GM13976 (cell line): ENCODE measurements around the gene HELB.

Source experiments
- DNase-seq: peaks from one replicate; pipeline ENCODE4 v3.0.0; 2012; ENCODE audit warnings: low spot score
- in situ Hi-C: fragments of 300-500 bp; cut with MboI; formaldehyde crosslinking; loops from one replicate; pipeline ENCODE4 v1.12.0; 2022; ENCODE audit warnings: low sequenced_read_pairs, mixed read lengths, inconsistent platforms; ENCODE audit not compliant: unreplicated experiment
- TF ChIP-seq, protein P1 (sequence below): IDR thresholded peaks from 2 replicates; pipeline ENCODE4 v1.5.1; 2012; ENCODE audit warnings: borderline replicate concordance, mild to moderate bottlenecking; ENCODE audit not compliant: insufficient read depth; ENCODE audit errors: extremely low read depth, missing control alignments, control extremely low read depth

HELB gene

DNA sequence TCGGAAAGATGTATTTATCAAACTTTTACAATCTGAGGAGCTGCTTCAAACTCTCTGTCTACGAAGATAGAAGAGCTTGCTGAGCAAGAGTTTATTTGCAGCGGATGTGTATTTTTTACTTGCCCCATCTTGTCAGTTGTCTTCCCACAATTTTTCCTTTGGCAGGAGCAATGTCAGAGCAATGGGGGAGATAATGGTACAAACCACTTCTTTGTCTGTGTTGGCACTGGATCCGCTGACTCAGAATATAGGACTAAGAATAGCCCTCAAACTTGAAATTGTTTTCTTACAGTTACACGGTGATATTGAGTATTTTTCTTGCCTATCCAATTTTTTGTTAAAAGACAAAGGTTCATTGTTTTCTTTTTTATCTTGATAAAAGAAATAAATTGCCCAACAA is 27.6 kb downstream of the HELB start:
- TF ChIP-seq, protein P1, sequence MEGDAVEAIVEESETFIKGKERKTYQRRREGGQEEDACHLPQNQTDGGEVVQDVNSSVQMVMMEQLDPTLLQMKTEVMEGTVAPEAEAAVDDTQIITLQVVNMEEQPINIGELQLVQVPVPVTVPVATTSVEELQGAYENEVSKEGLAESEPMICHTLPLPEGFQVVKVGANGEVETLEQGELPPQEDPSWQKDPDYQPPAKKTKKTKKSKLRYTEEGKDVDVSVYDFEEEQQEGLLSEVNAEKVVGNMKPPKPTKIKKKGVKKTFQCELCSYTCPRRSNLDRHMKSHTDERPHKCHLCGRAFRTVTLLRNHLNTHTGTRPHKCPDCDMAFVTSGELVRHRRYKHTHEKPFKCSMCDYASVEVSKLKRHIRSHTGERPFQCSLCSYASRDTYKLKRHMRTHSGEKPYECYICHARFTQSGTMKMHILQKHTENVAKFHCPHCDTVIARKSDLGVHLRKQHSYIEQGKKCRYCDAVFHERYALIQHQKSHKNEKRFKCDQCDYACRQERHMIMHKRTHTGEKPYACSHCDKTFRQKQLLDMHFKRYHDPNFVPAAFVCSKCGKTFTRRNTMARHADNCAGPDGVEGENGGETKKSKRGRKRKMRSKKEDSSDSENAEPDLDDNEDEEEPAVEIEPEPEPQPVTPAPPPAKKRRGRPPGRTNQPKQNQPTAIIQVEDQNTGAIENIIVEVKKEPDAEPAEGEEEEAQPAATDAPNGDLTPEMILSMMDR, result no peak
- in situ Hi-C loops, result no loop called here
- no peak for DNase-seq

DNA sequence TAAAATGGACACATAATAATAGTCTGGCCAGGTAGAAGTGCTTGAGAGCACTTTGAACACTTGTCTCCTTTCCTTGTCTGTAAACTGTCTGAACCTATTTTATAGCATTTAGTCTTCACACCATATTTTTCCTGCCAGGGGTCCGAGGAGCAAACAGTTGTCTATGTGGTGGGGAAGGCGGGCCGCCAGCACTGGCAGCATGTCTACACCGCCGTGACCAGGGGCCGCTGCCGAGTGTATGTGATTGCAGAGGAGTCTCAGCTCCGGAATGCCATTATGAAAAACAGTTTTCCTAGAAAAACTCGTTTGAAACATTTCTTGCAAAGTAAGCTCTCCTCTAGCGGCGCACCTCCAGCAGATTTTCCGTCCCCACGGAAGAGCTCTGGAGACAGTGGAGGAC is 28.7 kb downstream of the HELB start:
- in situ Hi-C loops, result no loop called here
- no peak for DNase-seq

DNA sequence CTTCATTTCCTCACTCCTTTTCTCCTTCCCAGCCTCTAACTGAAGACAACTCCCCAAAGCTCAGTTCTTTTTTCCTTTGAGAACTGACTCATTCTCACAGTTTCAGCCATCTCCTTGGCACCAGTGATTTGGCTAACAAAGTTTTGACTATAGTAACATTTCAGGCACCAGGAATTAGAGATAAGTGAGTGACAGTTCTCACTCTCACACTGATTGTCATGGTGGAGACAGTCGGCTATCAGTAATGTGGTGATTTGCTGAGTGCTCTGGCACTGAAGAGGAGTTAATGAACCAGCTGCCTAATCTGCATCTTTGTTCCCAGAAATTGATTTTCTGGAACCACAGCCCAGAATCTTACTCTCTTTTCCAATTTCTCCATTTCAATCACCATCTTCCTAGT is 29.5 kb downstream of the HELB start:
- in situ Hi-C loops, result no loop called here
- TF ChIP-seq, protein P1, result no peak
- DNase-seq, result no peak

More for the DNA sequence above, 28.7 kb downstream of the HELB start:
- TF ChIP-seq, protein P1, result no peak

DNA sequence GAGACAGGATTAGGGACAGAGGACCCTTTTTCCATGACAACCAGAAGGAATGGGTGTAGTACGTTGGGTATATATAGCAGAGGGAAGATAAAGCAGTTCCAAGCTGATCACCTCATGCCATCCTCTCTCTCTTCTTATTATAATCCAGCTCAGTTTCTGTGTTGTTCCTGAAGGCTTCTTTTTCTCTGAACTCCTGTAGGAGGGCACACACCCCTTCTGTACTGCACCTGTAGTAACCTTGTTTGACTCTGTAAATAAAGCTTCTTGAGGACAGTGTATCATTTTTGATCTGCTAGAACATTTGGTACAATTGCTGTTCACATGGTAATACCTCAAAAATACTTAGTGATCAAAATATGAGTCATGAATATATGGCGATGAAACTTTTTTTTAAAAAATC is 33.5 kb downstream of the HELB start:
- in situ Hi-C loops, result no loop called here
- DNase-seq, result no peak
- TF ChIP-seq, protein P1, result no peak

DNA sequence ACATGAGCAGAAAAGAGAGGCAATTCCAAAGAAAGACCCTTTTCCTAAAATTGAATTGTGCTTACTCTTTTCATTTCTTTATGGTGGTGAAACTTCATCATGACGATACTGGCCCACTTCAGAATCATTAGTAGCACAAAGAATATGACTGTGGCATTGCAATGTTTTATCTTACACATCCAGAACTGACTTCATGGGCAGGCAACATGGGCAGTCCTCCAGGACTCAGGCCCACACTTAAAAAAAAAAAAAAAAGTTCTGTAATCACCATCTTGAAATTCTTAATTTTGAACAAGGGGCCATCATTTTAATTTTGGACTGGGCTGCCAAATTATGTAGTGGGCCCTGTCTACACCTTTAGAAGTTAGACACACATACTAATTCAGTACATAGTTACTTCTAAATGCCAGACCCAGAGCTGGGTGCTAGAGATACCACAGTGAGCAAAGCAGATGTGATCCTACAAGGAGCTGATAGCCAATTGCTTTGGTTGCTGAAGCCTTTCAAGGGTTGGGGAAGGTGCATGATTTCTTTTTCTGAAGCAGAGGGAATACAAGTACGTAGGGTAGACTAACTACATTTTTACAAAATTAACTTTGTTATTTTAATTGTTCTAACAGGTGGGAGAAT is 35.2 kb downstream of the HELB start:
- TF ChIP-seq, protein P1, result no peak
- DNase-seq, result no peak
- in situ Hi-C loops, result no loop called here

DNA sequence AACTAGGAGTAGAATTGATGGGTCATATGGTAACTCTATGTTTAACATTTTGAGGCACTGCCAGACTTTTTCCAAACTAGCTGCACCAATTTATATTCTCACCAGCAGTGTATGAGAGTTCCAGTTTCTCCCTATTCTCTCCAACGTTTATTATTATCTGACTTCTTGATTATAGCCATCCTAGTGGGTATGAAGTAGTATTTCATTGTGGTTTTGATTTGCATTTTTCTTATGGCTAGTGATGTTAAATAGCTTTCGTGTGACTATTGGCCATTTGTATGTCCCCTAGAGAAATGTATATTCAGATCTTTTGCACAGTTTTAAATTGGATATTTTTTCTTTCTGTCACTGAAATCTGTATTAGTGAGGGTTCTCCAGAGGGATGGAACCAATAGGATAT is 37.8 kb downstream of the HELB start:
- TF ChIP-seq, protein P1, result no peak
- no peak for DNase-seq
- in situ Hi-C loops, result no loop called here
